ENCODE results near the gene ZC3H14. TPM values are rescaled to one million over a fixed set of nuclear protein-coding genes. Genes with fewer than 3 reads are reported as not detected.

Gene ZC3H14
- total RNA-seq, 1 donor from 2014 or later, result 92.7 TPM

DNA sequence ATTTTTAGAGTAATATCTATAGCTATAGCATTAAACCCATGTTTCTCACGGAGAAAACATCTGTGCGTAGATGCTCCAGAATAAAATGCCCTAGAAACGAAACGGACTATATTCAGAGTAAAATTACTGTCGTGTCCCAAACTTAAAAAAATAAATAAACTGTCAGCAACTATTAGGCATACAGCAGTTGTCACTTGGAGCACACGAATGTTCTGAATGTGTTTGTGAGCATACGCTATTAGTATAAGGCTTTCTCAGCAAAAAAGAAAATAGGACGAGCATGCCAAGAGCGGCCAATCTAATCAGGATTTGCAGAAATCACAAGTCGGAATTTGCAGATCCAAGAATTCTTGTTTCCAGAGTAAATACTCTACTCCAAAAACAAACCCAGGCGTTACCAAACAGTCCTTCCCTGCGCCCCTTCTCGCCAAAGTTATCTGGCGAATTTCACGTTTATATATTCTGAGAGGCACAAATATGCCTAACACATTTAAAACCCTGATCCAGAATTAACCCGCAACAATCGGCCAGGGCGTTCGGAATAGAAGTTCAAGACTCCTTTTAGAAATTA lies 8.9 kb upstream of the ZC3H14 start:
- TF ChIP-seq, protein P1, sequence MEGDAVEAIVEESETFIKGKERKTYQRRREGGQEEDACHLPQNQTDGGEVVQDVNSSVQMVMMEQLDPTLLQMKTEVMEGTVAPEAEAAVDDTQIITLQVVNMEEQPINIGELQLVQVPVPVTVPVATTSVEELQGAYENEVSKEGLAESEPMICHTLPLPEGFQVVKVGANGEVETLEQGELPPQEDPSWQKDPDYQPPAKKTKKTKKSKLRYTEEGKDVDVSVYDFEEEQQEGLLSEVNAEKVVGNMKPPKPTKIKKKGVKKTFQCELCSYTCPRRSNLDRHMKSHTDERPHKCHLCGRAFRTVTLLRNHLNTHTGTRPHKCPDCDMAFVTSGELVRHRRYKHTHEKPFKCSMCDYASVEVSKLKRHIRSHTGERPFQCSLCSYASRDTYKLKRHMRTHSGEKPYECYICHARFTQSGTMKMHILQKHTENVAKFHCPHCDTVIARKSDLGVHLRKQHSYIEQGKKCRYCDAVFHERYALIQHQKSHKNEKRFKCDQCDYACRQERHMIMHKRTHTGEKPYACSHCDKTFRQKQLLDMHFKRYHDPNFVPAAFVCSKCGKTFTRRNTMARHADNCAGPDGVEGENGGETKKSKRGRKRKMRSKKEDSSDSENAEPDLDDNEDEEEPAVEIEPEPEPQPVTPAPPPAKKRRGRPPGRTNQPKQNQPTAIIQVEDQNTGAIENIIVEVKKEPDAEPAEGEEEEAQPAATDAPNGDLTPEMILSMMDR (conservative IDR thresholded peaks at IDR 0.05), result no peak
- no peak for DNase-seq (ENCODE audit: low read depth, low spot score)
- peaks cover 28% of the 10 kb centered on the region for H3K4me1 Mint-ChIP-seq
- H3K4me3 Mint-ChIP-seq, result peak overlapping the region; percentile 93
- H3K27ac Mint-ChIP-seq (ENCODE audit: unreplicated experiment), result peak overlapping the region; percentile 98
- peaks cover 15% of the 10 kb centered on the region for H3K27me3 Mint-ChIP-seq (ENCODE audit: low read depth)
- no peaks in the 10 kb centered on the region for H3K9me3 Mint-ChIP-seq
- peaks cover 1% of the 10 kb centered on the region for H3K36me3 Mint-ChIP-seq (ENCODE audit: low read depth)

DNA sequence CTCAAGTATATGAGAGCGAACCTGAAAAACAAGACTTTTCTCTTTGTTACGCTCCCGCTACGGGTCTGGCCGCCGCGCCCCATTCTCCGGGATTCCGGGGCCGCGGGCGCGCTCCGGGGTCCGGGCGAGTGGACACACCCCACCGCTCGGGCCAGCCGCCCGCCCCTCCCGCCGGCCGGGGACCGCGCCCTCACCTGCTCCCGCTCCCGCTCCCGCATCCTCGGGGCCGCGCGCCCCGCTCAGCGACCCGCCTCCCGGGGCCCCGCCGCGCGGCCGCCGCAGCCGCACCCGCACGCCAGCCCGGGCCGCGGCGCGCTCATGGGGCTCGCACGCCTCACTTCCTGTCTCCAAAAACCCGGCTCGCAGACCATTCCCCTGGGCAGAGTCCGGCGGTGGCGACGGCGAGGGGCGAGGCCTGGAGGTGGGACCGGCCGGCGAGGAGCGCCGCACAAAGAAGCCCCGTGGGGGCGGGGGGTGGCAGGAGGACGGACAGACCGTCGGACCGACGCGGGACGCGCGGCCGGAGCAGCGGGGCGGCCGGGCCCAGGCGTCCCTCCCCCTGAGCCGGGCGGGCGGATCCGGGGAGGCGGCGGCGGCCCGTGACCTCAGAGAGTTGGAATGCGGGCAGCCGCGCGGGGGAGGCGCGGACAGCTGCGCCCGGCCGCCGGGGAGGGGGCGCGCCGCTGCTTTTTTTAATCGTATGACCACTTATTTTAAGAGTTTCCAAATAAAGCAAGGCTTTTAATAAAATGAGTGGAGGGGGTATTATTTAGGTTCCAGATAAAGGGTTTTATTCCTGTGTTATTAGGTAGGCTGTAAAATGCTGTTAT lies 8.2 kb upstream of the ZC3H14 start, which contains the start of gene PTPN21:
Gene PTPN21 (minus strand): TSS at position 551 of the 830 bp plus-strand sequence. CDS start 4,590 bp downstream, outside the sequence.
- DNase-seq (ENCODE audit: low read depth, low spot score), result peak; percentile 65
- Mint-ChIP-seq H3K36me3 (ENCODE audit: low read depth) (no peaks in the 10 kb centered on the region), H3K4me1 (peaks cover 28% of the 10 kb centered on the region), H3K27me3 (ENCODE audit: low read depth) (peaks cover 15% of the 10 kb centered on the region), H3K9me3 (no peaks in the 10 kb centered on the region), H3K27ac (ENCODE audit: unreplicated experiment) (peak within 1 kb of the TSS; percentile 98), H3K4me3 (peak within 1 kb of the TSS; percentile 94)
- TF ChIP-seq, protein P1 (conservative IDR thresholded peaks at IDR 0.05), result no peak

DNA sequence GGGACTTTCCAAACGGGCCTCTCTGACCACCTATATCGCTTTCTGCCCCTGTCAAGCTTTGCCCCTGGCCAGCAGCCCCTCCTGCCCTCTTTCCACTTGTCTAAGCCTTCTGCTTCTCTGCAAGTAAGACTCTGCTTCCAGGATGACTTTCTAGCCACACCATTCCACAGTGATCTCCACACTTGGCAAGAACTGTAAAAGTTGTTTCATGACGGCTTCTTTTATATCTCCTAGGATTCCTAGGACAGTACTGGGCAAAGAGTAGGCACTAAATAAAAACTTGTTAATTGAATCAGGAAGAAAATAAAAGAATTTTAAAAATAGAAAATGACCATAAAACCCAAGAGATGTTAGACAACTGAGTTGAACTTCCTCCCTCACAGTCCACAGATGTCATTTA lies 6.3 kb upstream of the ZC3H14 start:
- no peak for DNase-seq (ENCODE audit: low read depth, low spot score)
- H3K4me3 Mint-ChIP-seq, result peak overlapping the region; percentile 94
- H3K27me3 Mint-ChIP-seq (ENCODE audit: low read depth), result peaks cover 15% of the 10 kb centered on the region
- H3K27ac Mint-ChIP-seq (ENCODE audit: unreplicated experiment), result no peak overlapping the region
- peaks cover 28% of the 10 kb centered on the region for H3K4me1 Mint-ChIP-seq
- H3K9me3 Mint-ChIP-seq, result no peaks in the 10 kb centered on the region
- TF ChIP-seq, protein P1 (conservative IDR thresholded peaks at IDR 0.05), result no peak
- no peaks in the 10 kb centered on the region for H3K36me3 Mint-ChIP-seq (ENCODE audit: low read depth)

DNA sequence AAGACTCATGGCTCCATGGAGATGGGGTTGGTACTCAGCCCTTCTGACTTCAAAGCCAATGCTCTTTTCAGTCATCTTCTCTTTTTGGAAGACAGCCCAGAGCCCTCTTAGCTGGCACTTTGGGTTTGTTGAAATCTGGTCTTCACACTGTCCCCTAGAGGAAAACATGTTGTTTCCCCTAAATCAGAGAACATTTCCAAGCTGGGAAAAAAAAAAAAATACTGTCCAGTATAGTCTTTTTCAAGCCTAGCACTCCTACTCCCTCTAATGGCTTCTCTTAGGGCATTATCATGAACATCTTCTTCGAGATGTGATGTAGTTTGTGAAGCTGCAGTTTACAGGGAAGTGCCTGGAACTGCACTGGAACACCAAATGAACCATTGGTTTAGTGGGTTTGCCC lies 3.0 kb upstream of the ZC3H14 start:
- no peak for DNase-seq (ENCODE audit: low read depth, low spot score)
- peaks cover 7% of the 10 kb centered on the region for H3K27me3 Mint-ChIP-seq (ENCODE audit: low read depth)
- H3K9me3 Mint-ChIP-seq, result no peaks in the 10 kb centered on the region
- no peak overlapping the region for H3K27ac Mint-ChIP-seq (ENCODE audit: unreplicated experiment)
- TF ChIP-seq, protein P1 (conservative IDR thresholded peaks at IDR 0.05), result no peak
- H3K36me3 Mint-ChIP-seq (ENCODE audit: low read depth), result no peaks in the 10 kb centered on the region
- H3K4me3 Mint-ChIP-seq, result peak overlapping the region; percentile 42
- H3K4me1 Mint-ChIP-seq, result peaks cover 32% of the 10 kb centered on the region

DNA sequence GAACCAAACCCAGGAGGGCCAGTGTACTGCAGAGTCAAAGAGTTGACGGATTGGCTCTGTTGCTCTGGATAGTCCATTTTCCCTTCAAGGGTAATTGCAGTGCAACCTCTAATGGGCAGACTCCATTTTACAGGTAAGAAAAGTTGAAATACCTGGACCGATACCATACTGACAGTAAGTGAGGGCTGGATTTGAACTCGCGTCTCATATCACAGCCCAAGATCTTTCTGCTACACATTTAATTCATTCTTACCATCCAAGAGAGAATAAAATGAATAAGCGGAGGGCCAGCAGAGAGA lies 356 bp upstream of the ZC3H14 start:
- Mint-ChIP-seq H3K36me3 (ENCODE audit: low read depth) (peaks cover 2% of the 10 kb centered on the region), H3K4me3 (peak overlapping the region; percentile 91), H3K9me3 (no peaks in the 10 kb centered on the region), H3K4me1 (peaks cover 27% of the 10 kb centered on the region), H3K27me3 (ENCODE audit: low read depth) (no peaks in the 10 kb centered on the region), H3K27ac (ENCODE audit: unreplicated experiment) (no peak overlapping the region)
- no peak for DNase-seq (ENCODE audit: low read depth, low spot score)
- TF ChIP-seq, protein P1 (conservative IDR thresholded peaks at IDR 0.05), result no peak
